SH-SY5Y (cell line): Measurements from ENCODE around the gene CFAP57.

ENCODE experiments used
- GATA2 ChIP-seq: IDR thresholded peaks from 2 replicates; pipeline ENCODE4 v1.6.1; 2011; ENCODE audit warnings: mild to moderate bottlenecking, low read depth, low read length
- GATA3 ChIP-seq: IDR thresholded peaks from 2 replicates; pipeline ENCODE4 v1.6.1; 2011; ENCODE audit warnings: low read depth, mild to moderate bottlenecking, low read length, moderate library complexity

DNA sequence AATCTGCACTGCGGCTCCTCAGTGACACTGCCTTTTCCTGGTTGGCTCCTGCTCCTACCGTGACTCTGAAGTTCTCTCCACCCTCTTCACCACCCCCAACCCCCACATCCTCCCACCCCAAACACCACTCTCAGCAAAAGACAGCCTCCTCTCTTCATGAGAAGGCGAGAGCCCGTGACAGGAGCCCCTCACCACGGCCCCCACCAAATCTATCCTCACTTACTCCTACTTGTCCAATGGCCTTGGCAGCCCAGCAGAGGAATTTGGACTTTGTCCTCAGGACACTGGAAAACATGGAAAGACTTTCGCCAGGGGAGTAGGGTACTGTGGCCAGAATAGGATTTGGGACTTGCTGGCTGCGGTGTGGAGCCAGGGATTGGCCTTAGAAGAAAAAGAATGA lies 104.5 kb downstream of the CFAP57 start:
- TF ChIP-seq GATA3 (no peak), GATA2 (no peak)
